ENCODE results near the gene LSMEM2. TPM values are rescaled to one million over a fixed set of nuclear protein-coding genes. Genes with fewer than 3 reads are reported as not detected.
"Not testable (repeated sequence)": the region's sequence is repeated elsewhere in the genome, so short reads cannot be mapped to it uniquely, and the experiment has no call there.

The LSMEM2 gene
- total RNA-seq, 1 experiment from 2014 or later = not detected

DNA sequence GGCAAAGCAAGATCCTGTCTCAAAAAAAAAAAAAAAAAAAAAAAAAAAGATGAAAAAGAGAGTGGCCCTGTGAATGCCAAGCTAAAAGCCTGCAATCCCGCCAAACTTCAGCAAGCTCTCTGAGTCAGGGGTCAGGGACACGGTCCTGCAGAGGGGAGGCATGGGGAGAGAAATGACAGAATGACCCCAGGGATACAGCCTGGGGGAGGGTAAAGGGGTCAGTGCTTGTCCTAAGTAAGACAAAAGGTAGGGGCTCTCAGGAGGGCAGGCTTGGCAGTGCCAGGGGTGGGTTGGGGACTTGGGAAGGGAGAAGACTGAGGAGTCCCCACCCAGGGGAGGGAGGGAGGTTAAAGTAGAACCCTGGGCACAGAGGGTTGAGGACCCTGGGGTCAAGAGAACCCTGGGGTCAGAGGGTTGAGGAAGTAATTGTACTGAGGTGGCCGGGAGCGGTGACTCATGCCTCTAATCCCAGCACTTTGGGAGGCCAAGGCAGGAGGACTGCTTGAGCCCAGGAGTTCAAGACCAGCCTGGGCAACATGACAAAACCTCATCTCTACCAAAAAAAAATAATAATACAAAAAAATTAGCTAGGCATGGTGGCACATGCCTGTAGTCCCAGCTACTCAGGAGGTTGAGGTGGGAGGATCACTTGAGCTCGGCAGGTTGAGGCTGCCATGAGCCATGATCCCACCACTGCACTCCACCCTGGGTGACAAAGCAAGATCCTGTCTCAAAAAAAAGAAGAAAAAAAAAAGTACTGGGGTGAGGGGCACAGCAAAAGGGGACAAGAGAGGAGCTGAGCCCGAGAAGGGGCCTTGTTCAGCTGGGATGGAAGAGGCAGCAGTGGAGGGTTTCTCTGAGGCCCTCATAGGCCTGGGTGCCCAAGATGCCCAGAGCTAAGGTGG is 15.2 kb upstream of the LSMEM2 start:
- DNase-seq (ENCODE audit: extremely low read depth, low read depth) = no peak

DNA sequence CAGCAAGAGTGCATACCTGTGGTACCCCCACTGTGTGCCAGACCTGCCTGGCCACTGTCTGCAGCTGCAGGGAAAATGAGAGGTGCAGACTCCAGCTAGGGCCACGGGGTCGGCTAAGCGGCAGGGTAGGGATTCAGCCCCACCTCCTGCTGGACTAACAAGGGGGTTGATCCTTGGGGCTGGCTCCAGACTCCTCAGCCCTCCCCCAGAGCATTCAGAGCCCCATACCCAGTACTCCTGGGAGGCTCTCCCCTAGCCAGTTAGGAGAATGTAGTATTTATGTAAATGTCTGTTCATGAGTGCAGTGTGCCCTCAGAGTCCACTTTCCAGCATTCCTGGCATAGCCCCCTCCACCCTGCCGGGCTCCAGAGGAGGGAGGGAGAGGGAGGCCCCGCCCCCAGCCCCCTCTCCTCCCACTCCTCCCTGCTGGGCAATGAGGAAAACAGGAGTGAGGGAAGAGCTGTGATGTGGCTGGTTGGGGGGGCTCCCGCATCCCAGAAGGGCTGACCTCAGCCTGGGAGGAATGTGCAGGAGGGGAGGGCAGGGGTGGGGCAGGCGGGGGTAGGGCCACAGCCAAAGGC is 14.4 kb upstream of the LSMEM2 start:
- no peak for DNase-seq (ENCODE audit: extremely low read depth, low read depth)

- no peak for DNase-seq (ENCODE audit: extremely low read depth, low read depth)
Measured at GRCh38 chr3:50264964-50265485, 13.9 kb upstream of the LSMEM2 start.

GRCh38 chr3:50265571-50265970 is 13.3 kb upstream of the LSMEM2 start:
- DNase-seq (ENCODE audit: extremely low read depth, low read depth) = no peak

DNA sequence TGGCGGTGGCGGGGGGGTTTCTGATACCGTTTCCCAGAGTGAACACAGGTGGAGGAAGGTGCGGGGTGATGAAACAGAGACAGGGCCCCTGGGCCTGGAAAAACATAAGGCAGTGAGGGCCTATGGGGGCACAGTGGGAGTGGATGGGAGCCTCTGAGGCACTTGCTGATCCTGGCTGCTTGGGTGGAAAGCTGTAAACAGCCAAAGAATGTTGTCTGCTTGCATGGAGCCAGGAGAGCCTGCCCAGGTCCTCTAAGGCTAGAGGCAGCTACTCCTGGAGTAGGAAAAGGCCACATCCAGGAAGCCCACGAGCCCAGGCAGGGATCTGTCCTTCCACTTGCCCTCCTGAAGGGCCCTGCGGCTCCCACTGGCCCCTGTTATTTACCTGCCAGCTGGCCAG is 12.9 kb upstream of the LSMEM2 start:
- DNase-seq (ENCODE audit: extremely low read depth, low read depth) = no peak

DNA sequence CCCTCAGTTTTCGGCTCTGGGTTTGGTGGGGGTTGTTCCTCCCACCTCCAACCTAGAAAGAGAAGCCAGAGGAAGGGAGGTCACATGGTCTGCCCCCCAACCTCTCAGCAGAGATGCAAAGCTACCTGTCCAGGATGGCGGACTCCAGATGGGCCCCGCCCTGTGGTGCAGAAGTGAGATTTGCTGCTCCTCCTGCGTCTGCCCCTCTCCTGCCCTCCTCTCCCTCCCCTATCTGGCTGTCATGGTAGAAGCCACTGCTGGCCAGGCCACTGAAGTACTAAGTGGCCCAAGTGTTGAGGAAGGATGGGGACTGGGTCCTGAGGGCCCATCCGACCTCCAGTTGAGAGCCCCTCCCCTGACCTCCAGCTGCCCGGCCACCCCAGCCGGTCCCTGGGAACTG is 12.1 kb upstream of the LSMEM2 start:
- DNase-seq (ENCODE audit: extremely low read depth, low read depth) = no peak

DNA sequence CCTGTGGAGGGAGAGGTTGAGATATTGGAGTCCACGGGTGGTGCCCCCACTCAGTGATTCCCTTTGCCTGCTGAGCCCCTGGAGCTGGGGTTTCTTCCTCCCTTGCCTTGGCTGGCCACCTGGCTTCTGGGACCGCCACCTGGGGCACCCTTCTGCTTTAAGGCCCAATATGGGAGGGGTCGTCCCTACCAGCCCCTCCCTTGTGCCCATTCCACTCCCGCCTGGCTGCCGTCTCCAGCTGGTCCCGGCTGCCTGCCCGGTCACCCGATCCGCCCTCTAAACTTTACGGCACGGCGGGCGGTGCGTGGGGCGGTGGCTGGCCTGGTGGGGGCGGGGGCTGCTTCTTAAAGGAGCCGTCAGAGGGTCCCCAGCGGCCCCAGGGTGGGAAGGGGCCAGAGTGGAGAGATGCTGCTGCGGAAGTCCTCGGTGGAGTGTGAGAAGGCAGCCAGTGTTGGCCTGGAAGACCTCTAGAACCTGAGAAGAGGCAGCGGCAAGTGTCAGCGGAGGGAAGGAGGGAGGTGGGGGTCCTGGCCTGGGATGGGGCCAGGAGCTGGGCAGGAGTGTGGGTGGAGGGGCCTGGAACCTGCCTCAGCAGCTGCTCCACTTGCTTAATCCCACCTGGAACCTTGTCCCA is 11.5 kb upstream of the LSMEM2 start:
- no peak for DNase-seq (ENCODE audit: extremely low read depth, low read depth)

- no peak for DNase-seq (ENCODE audit: extremely low read depth, low read depth)
Measured at GRCh38 chr3:50268276-50268675, 10.6 kb upstream of the LSMEM2 start.

DNA sequence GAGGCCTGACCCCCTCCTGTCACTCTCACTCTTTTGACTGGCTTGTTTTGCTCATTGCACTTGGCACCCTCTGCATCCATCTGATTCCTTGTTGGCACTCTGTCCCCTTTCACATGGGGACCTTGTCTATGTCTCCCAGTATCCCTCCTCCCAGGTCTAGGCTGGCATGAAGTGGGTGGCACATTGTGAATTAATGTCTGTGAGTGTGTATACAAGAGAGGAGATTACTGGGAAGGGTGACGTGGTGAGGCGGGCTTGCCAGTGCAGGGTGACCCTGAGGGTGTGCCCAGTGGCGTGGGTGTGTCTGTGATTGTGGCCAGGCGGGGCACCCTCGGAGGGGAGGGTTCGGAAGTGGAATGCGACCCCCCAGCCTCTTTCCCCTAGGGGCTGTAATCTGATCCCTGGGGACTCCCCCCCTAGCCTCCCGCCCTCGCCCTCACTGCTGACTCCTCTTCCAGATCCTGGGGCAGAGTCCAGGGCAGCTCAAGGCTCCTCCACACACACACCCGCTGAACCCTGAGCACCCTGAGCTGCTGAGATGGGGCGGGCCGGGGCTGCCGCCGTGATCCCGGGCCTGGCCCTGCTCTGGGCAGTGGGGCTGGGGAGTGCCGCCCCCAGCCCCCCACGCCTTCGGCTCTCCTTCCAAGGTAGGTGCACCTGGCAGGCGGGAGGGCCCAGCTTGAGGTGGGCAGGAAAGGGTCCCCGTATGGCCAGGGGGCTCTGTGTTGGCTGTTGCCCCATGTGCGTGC is 10.0 kb upstream of the LSMEM2 start, which contains the start of gene SEMA3B:
Gene SEMA3B (plus strand): TSS at position 445 of the 749 bp plus-strand sequence. CDS start 94 bp downstream, at position 539.
- DNase-seq (ENCODE audit: extremely low read depth, low read depth) = peak; percentile 41

GRCh38 chr3:50269460-50269859 is 9.4 kb upstream of the LSMEM2 start:
- DNase-seq (ENCODE audit: extremely low read depth, low read depth) = no peak

DNA sequence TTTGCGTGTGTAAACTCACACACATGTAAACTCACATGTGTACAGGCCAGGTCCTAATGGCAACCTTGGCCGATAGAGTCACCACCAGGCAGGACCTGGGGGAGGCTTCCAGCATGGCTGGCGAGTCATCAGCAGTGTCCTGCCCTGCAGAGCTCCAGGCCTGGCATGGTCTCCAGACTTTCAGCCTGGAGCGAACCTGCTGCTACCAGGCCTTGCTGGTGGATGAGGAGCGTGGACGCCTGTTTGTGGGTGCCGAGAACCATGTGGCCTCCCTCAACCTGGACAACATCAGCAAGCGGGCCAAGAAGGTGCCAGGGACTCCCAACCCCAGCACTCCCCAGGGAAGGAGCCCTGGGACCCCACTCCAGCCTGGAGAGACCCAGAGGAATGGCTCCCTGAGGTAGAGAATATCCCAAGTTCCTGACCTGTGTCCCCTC is 8.9 kb upstream of the LSMEM2 start:
- DNase-seq (ENCODE audit: extremely low read depth, low read depth) = no peak

DNA sequence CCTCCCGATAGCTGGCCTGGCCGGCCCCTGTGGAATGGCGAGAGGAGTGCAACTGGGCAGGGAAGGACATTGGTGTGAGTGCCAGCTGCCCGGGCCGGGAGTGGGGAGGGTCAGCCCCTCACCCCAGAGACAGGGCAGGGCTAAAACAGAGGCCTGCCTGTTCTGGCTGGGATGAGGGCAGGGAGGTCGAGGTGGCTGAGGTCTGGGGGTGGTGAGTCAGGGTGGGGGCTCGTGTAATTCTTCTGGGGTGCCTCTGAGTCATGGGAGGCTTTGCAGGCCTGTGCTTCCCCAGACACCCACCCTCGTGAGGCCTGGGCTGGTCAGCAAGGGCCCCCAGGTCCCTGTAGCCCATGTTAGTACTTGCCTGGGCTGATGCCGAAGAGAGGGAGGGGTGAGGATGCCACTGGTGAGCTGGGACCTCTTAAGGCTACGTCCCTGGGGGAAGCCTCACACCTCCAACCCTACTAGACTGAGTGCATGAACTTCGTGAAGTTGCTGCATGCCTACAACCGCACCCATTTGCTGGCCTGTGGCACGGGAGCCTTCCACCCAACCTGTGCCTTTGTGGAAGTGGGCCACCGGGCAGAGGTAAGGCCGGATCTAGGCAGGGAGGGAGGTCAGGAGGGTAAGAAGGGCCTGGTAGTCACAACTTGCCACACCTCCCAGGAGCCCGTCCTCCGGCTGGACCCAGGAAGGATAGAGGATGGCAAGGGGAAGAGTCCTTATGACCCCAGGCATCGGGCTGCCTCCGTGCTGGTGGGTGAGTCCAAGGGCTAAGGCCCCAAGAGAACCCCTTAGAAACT is 8.3 kb upstream of the LSMEM2 start:
- DNase-seq (ENCODE audit: extremely low read depth, low read depth) = no peak

- DNase-seq (ENCODE audit: extremely low read depth, low read depth) = no peak
Measured at GRCh38 chr3:50271314-50271936, 7.5 kb upstream of the LSMEM2 start.

GRCh38 chr3:50272538-50272910 is 6.4 kb upstream of the LSMEM2 start:
- DNase-seq (ENCODE audit: extremely low read depth, low read depth) = not testable (repeated sequence)

DNA sequence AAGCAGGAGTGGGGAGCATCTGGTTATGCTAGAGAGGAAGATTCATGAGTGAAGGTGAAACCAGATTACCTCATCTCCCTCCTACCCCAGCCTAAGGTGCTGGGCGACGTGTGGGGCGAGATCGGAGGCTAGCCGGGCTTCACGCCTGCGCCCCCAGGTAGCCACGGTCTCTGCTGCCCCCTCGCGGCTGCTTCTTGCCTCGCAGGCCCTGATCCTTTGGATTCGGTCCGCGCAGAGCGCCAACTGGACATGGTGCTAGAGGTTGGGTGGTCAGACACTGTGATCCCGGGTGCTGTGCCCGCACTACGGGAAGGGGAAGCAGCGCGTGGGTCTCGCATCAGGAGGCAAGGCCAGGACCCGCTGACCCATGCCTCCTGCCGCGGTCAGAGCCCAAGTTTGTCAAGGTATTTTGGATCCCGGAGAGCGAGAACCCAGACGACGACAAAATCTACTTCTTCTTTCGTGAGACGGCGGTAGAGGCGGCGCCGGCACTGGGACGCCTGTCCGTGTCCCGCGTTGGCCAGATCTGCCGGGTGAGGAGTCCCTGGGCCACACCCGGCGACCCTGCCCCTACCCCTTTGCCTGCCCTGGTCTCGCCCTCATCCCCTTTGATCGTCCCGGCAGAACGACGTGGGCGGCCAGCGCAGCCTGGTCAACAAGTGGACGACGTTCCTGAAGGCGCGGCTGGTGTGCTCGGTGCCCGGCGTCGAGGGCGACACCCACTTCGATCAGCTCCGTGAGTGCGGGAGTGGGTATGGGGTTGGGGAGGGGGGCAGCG is 5.8 kb upstream of the LSMEM2 start:
- peak; percentile 67 for DNase-seq (ENCODE audit: extremely low read depth, low read depth)

- no peak for DNase-seq (ENCODE audit: extremely low read depth, low read depth)
Measured at GRCh38 chr3:50273689-50274065, 5.2 kb upstream of the LSMEM2 start.

DNA sequence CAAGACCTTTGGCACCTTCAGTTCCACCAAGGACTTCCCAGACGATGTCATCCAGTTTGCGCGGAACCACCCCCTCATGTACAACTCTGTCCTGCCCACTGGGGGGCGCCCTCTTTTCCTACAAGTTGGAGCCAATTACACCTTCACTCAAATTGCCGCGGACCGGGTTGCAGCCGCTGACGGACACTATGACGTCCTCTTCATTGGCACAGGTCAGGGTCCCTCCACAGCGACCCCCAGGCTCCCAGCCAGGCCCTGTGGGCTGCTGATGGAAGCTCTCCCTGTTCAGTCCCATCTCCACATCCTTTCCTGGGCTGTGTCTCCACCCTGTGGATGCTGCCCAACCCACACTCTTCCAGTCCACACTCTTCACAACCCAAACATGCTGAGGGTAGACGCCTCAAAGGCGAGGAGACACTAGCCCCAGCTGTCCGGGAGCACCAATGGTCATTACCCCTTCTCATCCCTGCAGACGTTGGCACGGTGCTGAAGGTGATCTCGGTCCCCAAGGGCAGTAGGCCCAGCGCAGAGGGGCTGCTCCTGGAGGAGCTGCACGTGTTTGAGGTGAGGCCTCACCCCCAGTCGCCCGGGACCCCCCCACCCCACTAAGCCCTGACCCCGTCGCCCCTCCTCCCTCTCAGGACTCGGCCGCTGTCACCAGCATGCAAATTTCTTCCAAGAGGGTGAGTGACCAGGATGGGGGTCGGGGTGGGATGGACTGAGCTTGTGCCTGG is 4.3 kb upstream of the LSMEM2 start:
- peak; percentile 38 for DNase-seq (ENCODE audit: extremely low read depth, low read depth)

Measured in NCI-H460 (cell line).